ENCODE data around the gene FLOT1. TPM values are rescaled to one million over a fixed set of nuclear protein-coding genes. Genes with fewer than 3 reads are reported as not detected.

The FLOT1 gene
- total RNA-seq, 1 experiment from 2014 or later: 111 TPM

DNA sequence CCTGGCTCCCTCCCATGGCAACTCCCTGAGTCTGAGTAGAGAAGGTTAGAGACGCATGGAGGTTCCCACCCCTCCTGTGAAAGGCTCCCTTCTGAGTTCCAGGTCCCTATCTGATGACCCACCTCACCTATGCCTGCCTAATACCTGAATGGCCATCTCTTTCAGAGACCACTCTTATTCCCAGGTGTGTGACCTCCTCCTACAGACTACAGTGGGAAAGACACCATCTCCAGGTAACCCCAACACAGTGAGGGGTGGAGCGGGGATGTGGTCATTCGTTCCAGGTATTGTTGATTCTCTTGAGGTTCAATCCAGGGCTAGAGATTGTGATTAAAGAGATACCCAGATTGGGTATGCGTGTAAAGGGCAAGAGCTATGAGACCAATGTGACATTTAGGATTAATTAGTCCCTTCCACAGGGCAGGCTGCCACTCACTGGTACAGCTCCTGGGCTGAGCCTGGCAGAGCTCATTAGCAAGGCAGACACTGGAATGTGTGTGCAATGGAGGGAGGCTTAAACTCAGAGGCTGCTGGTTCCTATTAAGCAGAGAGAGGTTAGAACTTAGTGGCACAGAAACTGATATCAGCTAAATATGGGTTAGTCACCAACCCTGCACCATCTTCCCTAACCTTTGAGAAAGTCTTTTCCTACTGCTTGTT lies 48.4 kb upstream of the FLOT1 start:
- no peak overlapping the region for H3K14ac ChIP-seq (ENCODE audit: insufficient read depth, low read length)
- H2BK5ac ChIP-seq (ENCODE audit: insufficient read length, low read length): no peak overlapping the region
- no peak overlapping the region for H3K23ac ChIP-seq (ENCODE audit: insufficient read length, low read depth, low read length)
- no peak overlapping the region for H3T11ph ChIP-seq (ENCODE audit: low read length)
- TF ChIP-seq, protein P1, sequence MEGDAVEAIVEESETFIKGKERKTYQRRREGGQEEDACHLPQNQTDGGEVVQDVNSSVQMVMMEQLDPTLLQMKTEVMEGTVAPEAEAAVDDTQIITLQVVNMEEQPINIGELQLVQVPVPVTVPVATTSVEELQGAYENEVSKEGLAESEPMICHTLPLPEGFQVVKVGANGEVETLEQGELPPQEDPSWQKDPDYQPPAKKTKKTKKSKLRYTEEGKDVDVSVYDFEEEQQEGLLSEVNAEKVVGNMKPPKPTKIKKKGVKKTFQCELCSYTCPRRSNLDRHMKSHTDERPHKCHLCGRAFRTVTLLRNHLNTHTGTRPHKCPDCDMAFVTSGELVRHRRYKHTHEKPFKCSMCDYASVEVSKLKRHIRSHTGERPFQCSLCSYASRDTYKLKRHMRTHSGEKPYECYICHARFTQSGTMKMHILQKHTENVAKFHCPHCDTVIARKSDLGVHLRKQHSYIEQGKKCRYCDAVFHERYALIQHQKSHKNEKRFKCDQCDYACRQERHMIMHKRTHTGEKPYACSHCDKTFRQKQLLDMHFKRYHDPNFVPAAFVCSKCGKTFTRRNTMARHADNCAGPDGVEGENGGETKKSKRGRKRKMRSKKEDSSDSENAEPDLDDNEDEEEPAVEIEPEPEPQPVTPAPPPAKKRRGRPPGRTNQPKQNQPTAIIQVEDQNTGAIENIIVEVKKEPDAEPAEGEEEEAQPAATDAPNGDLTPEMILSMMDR (conservative IDR thresholded peaks at IDR 0.05): peak; percentile 34; the same call in 2 of the 3 replicates
- no peak overlapping the region for H4K8ac ChIP-seq (replicated peaks; ENCODE audit: insufficient read length, low read depth, low read length)
- WGBS (ENCODE audit: extremely low coverage, insufficient read length, low lambda C conversion rate): no CpG with 5 or more reads among the region's 4 CpGs
- H4K20me1 ChIP-seq (ENCODE audit: control insufficient read depth, insufficient read depth, insufficient read length): no peaks in the 10 kb centered on the region
- H2AK5ac ChIP-seq (ENCODE audit: insufficient read length, low read length): no peak overlapping the region
- H4K5ac ChIP-seq (ENCODE audit: insufficient read length, low read depth, low read length): no peak overlapping the region
- H4K91ac ChIP-seq (ENCODE audit: insufficient read length, low read depth, low read length): no peak overlapping the region
- no peak overlapping the region for H3K18ac ChIP-seq (ENCODE audit: insufficient read length, low read depth, low read length)
- no peak overlapping the region for H2BK12ac ChIP-seq (ENCODE audit: insufficient read length, low read depth, low read length)
- H3K23me2 ChIP-seq (ENCODE audit: insufficient read length, low read depth, low read length, poor library complexity, severe bottlenecking): peaks cover 3% of the 10 kb centered on the region
- H3K4me1 Mint-ChIP-seq: peaks cover 8 to 10% of the 10 kb centered on the region in 2 experiments
- H3K56ac ChIP-seq (ENCODE audit: insufficient read length, low read depth, low read length): no peak overlapping the region
- H3K27me3 Mint-ChIP-seq (ENCODE audit: low read depth): peaks cover 78% of the 10 kb centered on the region
- DNase-seq: peak; percentile 52
- H3K36me3 Mint-ChIP-seq (ENCODE audit: insufficient read depth in 1 of 3, low read depth in 3 of 3): no peaks in the 10 kb centered on the region
- no peak overlapping the region for H2BK120ac ChIP-seq (ENCODE audit: low read depth, low read length, poor library complexity, severe bottlenecking)
- H3K9me3 Mint-ChIP-seq: no peaks in the 10 kb centered on the region
- H3K27ac ChIP-seq (ENCODE audit: insufficient read length, low read depth, low read length): no peak overlapping the region
- H3K9me3 ChIP-seq (ENCODE audit: control insufficient read depth, low read depth, low read length): no peaks in the 10 kb centered on the region
- no peaks in the 10 kb centered on the region for H3K79me1 ChIP-seq (ENCODE audit: insufficient read depth, low read depth, low read length, poor library complexity, severe bottlenecking)
- no peak overlapping the region for H3K9ac ChIP-seq (ENCODE audit: extremely low read depth, insufficient read length, low read length)
- no peak overlapping the region for H3K4me2 ChIP-seq (ENCODE audit: insufficient read depth, insufficient read length, low read length)
- no peak overlapping the region for H3K4ac ChIP-seq (ENCODE audit: low read depth, low read length)
- no peak overlapping the region for H3K27ac Mint-ChIP-seq
- no peaks in the 10 kb centered on the region for H3K4me1 ChIP-seq (ENCODE audit: insufficient read depth, low read length)
- H2BK20ac ChIP-seq (ENCODE audit: low read depth, low read length, poor library complexity, severe bottlenecking): no peak overlapping the region
- H3K27me3 ChIP-seq (ENCODE audit: insufficient read depth, low read length): peaks cover 20% of the 10 kb centered on the region; the same call in 1 of the 2 replicates
- H3K79me2 ChIP-seq (ENCODE audit: insufficient read depth, low read length): no peaks in the 10 kb centered on the region
- H2BK15ac ChIP-seq (ENCODE audit: low read depth, low read length): no peak overlapping the region
- no peak overlapping the region for H2AFZ ChIP-seq (ENCODE audit: low read length)
- H3K4me3 Mint-ChIP-seq: no peak overlapping the region

Data from H9 (cell line).